HG03135 (cell line): Measurements from ENCODE around the gene CPXM1.
"Not testable (repeated sequence)": the region's sequence is repeated elsewhere in the genome, so short reads cannot be mapped to it uniquely, and the experiment has no call there.

ENCODE experiments used
- ATAC-seq: cut with Tn5 transposase; IDR thresholded peaks from one replicate; pipeline ENCODE4 v1.9.1; 2021; ENCODE audit warnings: mild to moderate bottlenecking, moderate library complexity; ENCODE audit not compliant: unreplicated experiment

CPXM1 gene

GRCh38 chr20:2770091-2770490, 30.3 kb downstream of the CPXM1 start:
- not testable (repeated sequence) for ATAC-seq

- no peak for ATAC-seq
Measured at GRCh38 chr20:2768632-2769015, 31.8 kb downstream of the CPXM1 start.

GRCh38 chr20:2767768-2768631, 32.4 kb downstream of the CPXM1 start:
- no peak for ATAC-seq

GRCh38 chr20:2763186-2763585, 37.2 kb downstream of the CPXM1 start:
- no peak for ATAC-seq

- no peak for ATAC-seq
Measured at GRCh38 chr20:2762578-2763131, 37.8 kb downstream of the CPXM1 start.

- ATAC-seq: no peak
Measured at GRCh38 chr20:2761885-2762284, 38.5 kb downstream of the CPXM1 start.

- no peak for ATAC-seq
Measured at GRCh38 chr20:2760952-2761305, 39.5 kb downstream of the CPXM1 start.

GRCh38 chr20:2760297-2760951, 40.0 kb downstream of the CPXM1 start:
- no peak for ATAC-seq

- ATAC-seq: no peak
Measured at GRCh38 chr20:2759603-2760296, 40.7 kb downstream of the CPXM1 start.

GRCh38 chr20:2759143-2759542, 41.3 kb downstream of the CPXM1 start:
- ATAC-seq: no peak

GRCh38 chr20:2757969-2758368, 42.5 kb downstream of the CPXM1 start:
- no peak for ATAC-seq

- no peak for ATAC-seq
Measured at GRCh38 chr20:2757001-2757400, 43.4 kb downstream of the CPXM1 start.

- ATAC-seq: no peak
Measured at GRCh38 chr20:2756056-2756611, 44.3 kb downstream of the CPXM1 start.

- no peak for ATAC-seq
Measured at GRCh38 chr20:2755451-2756055, 44.9 kb downstream of the CPXM1 start.

- ATAC-seq: no peak
Measured at GRCh38 chr20:2754424-2754823, 46.0 kb downstream of the CPXM1 start.

- no peak for ATAC-seq
Measured at GRCh38 chr20:2753461-2754040, 46.9 kb downstream of the CPXM1 start.

- no peak for ATAC-seq
Measured at GRCh38 chr20:2752567-2753460, 47.6 kb downstream of the CPXM1 start.

GRCh38 chr20:2751878-2752566, 48.4 kb downstream of the CPXM1 start:
- ATAC-seq: no peak

- ATAC-seq: no peak
Measured at GRCh38 chr20:2751347-2751877, 49.0 kb downstream of the CPXM1 start.
